SKM-1 treated with dmso at 0.1 percent for 144 hours (cell line): ENCODE data around the gene CYP4F3.
"Not testable (repeated sequence)": the region's sequence is repeated elsewhere in the genome, so short reads cannot be mapped to it uniquely, and the experiment has no call there.

Experiments
- DNase-seq: peaks from one replicate; lab custom pipeline; 2025; ENCODE audit not compliant: unreplicated experiment; lab: John Stamatoyannopoulos, UW

CYP4F3 gene

DNA sequence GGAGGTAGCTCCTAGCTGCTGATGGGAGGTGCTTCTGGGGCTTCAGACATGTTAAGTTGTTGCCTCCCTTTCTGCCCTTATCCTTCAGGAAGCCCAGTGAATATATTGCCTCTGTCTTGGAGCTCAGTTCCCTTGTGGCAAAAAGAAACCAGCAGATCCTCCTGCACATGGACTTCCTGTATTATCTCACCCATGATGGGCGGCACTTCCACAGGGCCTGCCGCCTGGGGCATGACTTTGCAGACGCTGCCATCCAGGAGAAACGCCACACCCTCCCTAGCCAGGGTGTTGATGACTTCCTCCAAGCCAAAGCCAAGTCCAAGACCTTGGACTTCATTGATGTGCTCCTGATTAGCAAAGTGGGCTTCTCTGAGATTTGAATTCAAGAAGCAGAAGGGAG is 26.2 kb downstream of the CYP4F3 start:
- no peak for DNase-seq

DNA sequence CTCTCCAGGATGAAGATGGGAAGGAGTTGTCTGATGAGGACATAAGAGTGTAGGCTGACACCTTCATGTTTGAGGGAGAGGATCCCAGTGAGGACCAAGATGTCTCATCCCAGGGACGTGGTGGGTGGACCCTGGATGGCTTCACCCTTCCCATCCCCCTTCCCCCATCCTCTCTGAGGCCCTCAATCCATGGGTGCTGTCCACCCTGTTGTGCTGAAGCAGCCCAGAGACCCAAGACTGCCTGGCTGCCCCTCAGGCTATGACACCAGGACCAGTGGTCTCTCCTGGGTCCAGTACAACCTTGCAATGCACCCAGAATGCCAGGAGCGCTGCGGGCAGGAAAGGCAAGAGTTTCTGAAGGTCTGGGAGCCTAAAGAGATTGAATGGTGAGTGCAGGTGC is 28.7 kb downstream of the CYP4F3 start:
- DNase-seq = no peak

DNA sequence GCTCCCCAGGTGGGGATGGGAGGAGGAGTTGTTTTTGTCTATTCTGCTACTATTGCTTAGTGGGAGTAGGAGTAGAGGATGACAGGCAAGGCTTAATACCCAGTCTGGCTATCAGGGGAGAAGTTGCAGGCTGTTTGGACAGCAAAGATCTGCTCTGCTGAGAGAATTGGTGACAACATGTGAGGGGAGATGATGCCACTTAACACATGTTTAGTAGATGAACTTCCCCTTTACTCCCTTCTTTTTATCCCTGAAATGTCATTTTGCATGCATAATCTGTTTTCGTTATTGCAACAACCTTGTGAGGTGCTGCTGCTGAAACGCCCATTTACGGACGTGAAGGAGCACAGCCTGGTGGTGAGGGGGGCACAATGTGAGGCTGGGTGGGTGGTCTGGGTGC is 29.2 kb downstream of the CYP4F3 start:
- DNase-seq = no peak

DNA sequence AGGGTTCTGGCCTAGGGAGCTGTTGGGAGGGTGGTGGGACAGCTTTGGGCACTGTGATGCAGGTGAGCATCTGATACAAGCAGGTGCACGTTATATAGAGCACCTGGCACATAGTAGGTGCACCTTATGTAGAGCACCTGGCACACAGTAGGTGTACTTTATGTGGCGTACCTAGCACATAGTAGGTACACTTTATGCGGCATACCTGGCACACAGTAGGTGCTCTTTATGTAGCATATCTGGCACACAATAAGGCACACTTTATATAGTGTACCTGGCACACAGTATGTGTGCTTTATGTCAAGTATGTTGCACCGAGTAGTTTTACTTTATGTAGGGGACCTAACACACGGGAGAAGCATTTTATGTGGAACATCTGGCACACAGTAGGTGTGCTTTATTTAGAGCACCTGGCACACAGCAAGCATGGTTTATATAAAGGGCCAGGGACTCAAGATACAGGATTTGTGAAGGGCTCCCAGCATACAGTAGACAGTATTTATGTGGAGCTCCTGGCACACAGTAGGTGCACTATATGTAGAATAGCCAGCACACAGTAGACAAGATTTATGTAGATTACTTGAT is 30.6 kb downstream of the CYP4F3 start:
- no peak for DNase-seq

DNA sequence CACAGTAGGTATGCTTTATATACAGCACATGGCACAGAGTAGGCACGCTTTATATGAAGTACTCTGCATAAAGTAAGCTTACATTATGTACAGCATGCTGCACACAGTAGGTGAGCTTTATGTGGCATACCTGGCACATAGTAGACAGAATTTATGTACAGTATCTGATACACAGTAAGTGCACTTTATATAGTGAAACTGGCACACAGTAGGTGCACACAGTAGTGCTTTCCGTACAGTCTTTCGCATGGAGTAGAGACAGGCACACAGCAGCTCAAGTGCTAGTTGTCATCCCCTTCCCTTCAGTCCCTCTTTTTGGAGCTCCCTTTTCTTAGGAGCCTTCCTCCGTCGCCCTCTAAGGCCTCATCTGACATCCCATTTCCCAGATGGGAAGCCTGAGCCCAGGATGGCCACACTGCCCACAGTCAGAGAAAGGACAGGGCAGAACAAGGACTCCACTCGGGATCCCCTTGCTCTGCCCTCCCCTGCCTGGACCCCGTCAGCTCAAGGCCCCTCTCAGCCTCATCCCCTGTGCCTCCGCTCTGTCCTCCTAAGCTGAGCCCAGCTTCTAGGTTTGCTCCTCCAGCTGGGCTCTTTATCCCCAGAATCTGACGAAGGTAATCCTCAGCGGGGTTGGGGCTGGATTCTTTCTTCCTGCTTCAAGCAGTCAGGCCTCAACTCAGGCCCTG is 31.3 kb downstream of the CYP4F3 start:
- no peak for DNase-seq

DNA sequence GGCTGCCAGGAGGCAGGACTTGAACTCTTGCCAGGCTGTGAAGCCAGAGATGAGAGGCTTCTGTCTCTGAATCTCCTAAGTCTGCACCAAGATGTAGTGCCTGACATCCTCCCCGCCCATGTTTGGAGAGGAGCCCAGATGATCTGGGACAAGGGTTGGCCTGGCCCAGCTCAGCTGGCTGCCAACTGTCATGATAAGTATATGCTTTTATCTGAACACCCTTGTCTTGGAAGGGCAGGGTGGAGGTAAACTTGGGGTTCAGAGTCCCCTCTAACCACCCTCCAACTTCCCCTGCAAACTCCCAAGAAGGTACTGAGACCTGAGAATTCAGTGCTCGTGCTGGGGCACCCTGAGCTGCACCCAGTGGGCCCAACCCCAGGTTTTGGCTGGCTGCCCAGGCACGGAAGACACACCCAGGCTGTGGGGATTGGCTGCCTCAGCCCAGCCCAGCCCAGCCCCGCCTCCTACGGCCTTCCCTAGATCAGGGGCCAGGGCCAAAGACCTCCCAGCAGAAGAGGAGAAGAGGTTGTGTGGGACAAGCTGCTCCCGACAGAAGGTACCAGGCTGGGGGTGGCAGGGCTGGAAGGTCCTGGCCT is 32.0 kb downstream of the CYP4F3 start, which contains the start of gene CYP4F12:
Gene CYP4F12, plus strand, starts transcription at position 508 of the 596 bp plus-strand sequence. CDS start 443 bp downstream, outside the sequence.
- no peak for DNase-seq

DNA sequence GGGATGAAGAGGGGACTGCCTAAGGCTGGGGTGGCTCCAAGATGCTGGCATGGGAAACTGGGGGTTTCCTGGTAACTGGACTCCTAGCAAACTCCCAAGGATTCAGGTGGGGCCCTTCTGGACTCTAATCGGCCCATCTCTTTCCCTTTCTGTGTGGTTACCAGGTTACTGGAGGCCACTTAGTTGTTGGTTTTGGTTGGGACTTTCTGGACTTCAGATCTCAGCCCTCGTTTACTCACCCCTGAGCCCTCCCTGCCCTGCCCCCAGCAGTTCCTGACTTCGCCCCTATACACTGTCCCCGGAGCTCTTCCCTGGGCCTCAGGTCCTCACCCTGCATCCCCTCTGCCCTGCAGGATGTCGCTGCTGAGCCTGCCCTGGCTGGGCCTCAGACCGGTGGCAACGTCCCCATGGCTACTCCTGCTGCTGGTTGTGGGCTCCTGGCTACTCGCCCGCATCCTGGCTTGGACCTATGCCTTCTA is 32.5 kb downstream of the CYP4F3 start:
- no peak for DNase-seq

DNA sequence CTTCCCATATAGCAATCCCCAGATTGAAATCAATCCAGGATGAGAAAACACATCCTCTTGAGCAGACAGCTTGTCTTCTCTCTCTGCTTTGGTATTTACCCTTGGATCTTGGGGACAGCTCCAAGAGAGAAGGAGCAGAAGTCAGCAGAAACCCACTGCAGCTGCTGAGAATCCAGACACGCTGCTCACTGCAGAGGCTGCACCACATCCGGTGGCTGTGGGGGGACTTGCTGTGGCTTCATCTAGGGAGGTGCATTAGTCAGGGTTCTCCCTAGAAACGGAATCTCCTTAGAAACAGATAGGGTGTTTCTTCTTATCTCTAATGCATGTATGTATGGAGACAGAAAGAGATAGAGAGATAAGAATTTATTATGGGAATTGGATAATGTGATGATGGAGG is 34.9 kb downstream of the CYP4F3 start:
- no peak for DNase-seq

DNA sequence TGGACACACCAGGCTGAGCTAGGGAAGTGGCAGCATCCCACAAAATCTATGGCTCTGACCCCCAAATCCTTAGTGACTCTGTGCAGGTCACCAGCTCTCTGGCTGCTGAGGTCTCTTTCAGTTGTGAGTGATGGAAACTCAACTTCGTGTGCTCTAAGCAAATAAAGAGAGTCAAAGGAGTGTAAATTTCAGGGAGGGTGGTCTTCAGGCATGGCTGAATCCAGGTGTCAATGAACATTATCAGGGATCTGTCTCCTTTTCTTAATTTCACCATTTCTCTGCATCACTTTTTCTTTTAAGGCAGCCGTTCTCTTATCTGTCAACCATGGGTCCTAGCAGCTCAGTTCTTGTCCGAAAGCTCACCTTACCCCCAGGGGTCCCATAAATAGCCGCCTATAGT is 38.4 kb downstream of the CYP4F3 start:
- DNase-seq = no peak

DNA sequence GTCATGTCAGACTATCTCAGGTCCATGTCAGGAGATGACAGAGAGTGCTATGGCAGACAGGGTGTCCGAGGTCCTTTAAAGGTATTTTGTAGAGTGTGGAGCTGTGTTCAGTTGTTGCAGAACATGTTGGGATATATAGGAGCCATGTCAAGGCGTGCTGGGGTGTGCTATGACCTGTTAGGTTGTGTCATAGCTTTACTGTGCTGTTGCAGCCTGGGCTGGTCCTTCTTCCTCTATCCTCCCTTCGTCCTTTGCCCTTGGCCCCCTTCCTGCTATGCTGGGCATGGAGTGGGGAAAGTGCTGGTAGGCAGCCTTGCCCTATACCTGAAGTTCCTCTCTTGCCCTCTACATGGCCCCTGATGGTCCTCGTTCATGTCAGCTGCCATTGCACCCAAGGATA is 39.2 kb downstream of the CYP4F3 start:
- DNase-seq = not testable (repeated sequence)

DNA sequence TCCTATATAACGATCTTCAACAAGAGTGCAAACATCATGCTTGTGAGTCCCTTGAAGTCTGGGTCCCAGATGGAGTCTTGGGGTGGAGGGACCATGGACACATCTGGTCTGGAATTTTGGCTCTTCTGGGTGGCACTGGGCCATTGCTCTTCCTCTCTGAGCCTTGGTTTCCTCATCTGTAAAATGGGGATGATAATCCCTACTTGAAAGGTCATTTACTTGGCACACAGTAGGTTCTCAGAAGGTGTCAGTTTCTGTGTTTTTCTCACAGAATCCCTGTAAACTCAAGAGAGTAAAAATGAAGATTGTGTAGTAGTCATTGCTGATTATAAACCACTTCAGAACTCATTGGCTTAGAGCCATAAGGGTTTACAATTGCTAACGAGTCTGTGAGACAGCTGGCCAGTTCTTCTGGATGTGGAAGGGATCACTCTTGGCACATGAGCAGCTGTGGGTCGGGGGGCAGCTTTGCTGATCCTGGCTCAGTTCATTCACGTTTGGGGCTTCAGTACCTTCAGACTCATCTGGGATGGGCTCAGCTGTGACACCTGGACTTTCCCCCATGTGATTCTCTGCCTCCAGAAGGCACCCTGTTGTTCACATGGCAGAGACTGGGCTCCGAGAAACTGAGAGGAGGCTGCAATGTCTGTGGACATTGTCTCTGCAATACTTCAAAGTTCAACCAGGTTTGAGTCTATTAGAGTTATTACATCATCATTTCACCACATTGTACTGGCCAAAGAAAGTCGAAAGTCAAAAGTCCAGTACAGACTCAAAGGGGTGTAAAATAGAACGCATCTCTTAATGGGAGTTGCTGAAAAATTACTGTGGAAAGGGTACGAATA is 40.0 kb downstream of the CYP4F3 start:
- DNase-seq = no peak

DNA sequence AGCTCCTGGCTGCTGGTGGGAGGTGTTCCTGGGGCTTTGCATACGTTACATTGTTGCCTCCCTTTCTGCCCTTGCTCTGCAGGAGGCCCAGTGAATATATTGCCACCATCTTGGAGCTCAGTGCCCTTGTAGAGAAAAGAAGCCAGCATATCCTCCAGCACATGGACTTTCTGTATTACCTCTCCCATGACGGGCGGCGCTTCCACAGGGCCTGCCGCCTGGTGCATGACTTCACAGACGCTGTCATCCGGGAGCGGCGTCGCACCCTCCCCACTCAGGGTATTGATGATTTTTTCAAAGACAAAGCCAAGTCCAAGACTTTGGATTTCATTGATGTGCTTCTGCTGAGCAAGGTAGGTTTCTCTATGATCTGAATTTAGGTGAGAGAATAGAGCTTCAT is 42.7 kb downstream of the CYP4F3 start:
- DNase-seq = no peak

DNA sequence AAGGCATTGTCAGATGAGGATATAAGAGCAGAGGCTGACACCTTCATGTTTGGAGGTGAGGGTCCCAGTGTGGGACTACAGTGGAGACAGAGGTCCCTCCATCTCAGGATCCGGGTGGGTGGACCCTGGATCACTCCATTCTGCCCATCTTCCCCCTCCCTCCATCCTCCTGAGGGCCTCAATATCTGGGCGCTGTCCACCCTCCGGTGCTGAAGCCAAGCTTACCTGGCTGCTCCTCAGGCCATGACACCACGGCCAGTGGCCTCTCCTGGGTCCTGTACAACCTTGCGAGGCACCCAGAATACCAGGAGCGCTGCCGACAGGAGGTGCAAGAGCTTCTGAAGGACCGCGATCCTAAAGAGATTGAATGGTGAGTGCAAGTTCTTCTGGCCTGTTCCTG is 44.1 kb downstream of the CYP4F3 start:
- DNase-seq = no peak

DNA sequence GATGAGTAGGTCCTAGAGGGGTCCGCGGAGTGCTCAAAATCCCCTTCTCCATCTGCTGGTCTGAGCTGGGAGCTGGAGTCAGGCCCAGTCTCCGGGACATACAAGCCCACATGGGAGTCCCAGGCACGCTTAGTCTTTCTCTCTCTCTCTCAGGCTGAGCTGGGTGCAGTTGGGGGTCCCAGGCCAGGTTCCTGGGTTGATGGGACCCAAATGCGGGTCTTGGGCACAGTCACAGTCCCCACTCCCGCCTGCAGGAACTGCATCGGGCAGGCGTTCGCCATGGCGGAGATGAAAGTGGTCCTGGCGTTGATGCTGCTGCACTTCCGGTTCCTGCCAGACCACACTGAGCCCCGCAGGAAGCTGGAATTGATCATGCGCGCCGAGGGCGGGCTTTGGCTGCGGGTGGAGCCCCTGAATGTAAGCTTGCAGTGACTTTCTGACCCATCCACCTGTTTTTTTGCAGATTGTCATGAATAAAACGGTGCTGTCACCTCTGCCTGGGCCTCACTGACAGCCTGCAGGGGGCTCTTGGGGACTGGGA is 56.0 kb downstream of the CYP4F3 start:
- no peak for DNase-seq

DNA sequence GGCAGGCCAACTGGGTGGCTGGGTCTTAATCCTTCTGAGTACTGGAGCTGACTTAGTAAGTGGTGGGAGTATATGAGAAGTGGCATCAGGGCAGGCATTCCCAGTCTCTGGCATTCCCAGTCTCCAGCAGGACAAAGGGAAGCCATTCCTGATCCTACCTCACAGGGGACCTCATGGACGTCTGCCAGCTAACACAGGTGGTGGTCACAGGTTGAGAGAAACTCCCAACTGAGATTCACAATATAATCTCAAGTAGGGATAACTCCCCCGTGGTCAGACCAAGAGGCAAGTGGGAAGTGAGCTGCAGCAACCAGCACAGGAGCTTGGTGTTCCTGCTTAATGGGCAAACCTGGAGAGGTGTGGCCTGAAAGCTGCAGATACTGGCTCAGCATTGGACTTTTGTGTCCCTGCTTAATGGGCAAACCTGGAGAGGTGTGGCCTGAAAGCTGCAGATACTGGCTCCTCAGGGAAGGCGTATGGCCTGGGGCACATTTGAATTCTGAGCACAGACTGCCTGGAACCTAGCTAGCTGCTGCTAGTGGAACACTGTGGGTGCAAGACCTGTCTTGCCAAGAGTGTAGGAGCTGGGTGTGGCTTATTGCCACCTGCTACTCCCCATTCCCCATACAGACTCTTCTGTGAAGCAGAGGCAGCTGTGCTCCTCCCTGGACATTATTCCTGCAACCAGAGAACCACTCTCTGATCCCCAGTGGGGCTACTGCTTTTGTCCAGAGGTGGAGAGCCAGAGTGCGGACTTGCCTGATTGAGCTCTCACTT is 61.2 kb downstream of the CYP4F3 start:
- DNase-seq = no peak

DNA sequence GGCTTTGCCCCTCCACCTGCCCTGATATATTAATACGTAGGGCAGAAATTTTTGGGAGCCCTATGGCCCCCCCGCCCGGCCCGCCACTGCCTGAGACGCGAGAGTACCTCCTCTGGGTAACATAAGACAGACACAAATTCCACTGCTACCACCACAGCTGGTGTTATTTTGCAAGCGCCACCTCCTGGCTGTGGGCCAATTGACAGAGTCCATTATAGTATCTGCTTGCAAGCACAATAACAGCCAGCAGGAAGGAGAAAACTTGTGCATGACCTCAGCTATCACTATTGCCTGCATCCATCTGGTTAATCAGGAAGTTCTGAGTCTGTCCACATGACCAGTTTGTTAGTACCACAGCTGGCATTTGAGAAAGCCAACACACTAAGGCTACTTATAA is 61.8 kb downstream of the CYP4F3 start:
- DNase-seq = peak; percentile 70
